GM21723 (cell line): Measurements from ENCODE around the gene MPV17L2.
"Not testable (repeated sequence)": the region's sequence is repeated elsewhere in the genome, so short reads cannot be mapped to it uniquely, and the experiment has no call there.

Source experiments
- ATAC-seq: cut with Tn5 transposase; IDR thresholded peaks from one replicate; pipeline ENCODE4 v1.9.1; 2021; ENCODE audit warnings: mild to moderate bottlenecking, moderate library complexity; ENCODE audit not compliant: unreplicated experiment

Gene MPV17L2

DNA sequence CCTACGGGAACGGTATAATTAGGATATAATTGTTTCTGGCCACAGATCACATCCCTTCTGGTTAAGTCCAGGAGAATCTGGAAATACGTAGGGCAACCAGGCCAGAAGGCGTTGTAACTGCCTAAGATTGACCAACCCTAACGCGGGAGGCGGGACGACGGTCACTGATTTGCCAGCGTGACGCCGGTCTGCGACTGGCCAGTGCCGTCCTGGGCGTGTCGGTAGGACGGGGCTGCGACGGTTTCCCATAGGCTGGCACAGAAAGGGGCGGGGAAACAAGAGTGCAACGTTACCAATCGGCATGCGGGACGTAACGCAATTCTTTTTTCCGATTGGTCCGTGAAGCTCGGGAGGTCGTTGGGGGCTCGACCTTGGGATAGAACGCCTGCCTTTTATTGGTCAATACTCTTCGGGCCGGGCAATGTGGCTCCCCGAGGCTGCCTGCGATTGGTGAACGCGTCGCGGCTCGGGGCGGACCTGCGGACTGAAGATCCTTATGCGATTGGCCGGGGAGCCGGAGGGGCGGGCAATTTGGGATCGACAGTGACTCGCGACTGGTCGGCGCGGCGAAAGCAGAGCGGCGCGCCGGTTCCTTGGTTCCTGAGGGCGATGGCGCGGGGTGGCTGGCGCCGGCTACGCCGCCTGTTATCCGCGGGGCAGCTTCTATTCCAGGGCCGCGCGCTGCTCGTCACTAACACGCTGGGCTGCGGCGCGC is at the start of gene MPV17L2:
Gene MPV17L2, plus strand, starts transcription at position 546 of the 715 bp plus-strand sequence. Its CDS starts 64 bp downstream, at position 610.
- peak; percentile 80 for ATAC-seq

DNA sequence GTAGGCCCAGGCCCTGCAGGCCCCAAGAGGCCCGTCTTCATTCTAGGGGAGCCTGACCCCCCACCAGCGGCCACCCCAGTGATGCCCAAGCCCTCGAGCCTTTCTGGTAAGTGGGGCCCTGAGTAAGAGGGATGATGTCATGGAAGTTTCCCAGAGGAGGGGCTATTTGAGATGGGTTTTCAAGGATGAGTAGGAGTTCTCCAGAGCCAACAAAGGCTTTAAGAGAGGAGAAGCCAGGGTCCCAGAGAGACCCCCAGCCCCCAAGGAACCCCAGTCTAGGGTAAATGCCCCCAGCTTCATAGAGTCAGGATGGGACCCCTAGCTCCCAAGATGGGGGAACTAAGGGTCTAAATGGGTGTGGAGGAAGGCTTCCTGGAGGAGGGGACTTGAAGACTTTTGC is 49.1 kb upstream of the MPV17L2 start:
- no peak for ATAC-seq

DNA sequence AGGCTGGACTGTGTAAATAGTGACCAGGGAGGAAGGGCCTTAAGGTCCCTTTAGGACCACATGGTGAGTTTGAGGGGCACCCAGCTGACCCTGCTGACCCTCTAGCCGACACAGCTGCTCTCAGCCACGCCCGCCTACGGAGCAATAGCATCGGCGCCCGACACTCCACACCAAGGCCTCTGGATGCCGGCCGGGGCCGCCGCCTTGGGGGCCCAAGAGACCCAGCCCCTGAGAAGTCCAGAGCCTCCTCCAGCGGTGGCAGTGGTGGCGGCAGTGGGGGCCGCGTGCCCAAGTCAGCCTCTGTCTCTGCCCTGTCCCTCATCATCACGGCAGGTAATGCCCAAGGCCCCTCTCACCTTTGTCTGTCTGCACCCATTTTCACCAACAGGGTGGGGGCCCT is 48.7 kb upstream of the MPV17L2 start:
- ATAC-seq, result no peak

DNA sequence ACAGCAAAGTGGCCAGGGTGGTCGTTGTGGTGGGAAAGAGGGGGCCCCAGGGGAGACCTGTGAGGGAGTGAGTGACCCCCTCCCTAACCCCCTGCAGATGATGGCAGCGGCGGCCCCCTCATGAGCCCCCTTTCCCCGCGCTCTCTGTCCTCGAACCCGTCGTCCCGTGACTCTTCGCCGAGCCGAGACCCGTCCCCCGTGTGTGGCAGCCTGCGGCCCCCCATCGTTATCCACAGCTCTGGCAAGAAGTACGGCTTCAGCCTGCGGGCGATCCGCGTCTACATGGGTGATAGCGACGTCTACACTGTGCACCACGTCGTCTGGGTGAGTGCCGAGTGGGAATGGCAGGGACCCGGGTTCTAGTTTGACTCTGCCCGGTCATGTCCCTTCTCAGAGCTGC is 48.1 kb upstream of the MPV17L2 start:
- ATAC-seq, result no peak

DNA sequence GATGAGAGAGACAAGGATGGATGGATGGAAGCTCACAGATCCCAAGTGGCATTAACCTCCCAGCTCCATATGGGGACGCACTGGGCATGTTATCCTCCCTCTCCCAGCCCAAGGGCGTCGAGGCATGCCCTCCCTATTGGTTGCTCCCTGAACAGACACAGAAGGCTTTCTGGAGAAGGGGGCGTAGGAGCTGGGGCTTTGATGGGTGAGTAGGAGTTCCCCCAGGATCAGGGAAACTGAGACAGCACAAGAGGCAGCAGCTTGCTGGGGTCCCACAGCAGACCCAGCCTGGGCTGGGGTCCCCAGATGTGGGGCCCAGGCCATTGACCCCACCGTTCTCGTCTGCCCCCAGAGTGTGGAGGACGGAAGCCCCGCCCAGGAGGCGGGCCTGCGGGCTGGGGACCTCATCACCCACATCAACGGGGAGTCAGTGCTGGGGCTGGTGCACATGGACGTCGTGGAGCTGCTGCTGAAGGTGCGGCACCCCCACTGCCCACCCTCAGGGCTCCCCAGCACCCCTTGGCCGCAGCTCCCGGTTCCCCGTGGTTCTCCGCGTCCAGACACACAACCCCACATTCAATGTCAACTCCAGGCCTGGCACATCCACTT is 47.5 kb upstream of the MPV17L2 start:
- no peak for ATAC-seq

DNA sequence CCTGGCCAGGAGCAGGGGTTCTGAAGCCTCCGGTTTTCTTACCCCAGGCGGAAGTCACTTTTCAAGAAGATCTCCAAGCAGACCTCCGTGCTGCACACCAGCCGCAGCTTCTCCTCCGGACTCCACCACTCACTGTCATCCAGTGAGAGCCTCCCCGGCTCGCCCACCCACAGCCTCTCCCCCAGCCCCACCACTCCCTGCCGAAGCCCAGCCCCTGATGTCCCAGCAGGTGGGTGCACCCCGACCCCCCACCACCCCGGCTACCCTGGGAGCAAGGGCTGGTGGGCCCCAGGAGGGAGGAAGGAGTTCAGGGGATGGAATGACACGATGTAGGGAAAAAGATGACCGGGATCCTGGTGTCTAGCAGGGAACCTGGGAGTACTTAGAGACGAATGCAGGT is 45.6 kb upstream of the MPV17L2 start:
- ATAC-seq, result no peak

DNA sequence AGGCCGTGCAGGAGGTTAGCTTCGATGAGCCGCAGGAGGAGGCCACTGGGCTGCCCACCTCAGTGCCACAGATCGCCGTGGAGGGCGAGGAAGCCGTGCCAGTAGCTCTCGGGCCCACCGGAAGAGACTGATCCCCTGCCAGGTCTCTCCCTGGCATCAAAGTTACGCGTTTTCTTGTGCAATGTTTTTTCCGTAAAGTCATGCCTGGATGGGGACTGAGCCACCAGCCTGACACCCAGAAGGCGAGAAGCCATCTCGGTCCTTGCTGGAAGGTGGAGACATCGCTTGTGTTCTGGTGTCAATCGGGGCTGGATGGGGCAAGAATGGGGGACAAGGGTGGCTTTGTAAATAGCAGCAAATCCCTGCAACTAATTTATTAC is 43.4 kb upstream of the MPV17L2 start:
- ATAC-seq, result no peak

DNA sequence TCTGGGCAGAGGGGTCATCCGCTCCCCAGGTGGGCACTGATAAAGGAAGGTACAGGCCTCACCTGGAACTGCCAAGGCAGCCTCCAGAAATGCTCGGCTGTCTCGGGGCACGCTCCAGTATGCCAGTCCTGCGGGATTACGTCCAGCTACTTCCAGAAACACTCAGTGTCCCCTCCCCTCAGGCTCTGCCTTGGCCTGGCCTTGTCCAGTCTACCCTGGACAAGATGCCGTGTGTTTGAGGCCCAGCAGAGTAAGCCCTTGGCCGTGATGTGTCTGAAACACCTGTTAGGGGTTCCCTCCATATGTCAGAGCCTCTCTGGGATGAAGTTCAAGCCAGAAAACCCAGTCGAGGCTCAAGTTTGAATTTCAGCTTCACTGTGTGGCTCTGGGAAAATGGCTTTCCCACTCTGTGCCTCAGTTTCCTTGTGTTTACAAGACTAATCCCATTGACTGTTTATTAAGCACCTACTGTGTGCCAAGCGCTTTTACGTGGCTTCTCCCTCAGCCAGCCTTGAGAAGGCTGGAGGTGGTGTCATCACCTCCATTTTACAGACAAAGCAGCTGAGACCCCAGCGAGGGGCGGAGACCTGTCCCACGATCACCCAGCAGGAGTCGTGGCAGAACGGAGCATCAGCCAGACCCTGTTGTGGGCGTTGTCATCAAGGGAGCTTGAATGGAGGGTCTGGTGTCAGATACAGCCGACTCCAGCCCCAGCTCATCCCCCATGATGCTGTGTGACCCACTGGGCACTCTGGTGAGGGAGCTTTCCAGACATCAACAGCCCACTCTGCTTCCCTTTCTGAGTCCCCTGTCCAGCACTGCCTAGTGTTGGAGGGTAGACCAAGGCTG is 42.0 kb upstream of the MPV17L2 start:
- no peak for ATAC-seq

DNA sequence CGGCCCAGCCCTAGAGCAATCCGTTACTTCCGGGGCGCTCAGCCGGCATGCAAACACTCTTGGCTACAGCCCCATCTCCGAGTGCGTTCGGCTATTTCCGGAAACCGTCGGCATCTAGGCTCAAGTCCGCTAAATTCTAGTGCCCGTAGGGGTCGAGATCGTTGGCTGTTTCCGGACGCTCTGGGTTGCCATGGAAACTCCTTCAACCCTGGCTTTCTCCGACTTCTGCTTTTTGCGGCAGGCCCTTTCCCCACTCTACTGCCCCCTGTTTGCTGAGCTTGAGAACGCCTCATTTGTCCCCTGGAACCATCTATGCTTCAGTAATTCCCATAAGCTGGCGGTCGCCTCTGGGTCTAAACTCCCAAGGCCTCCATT is 40.6 kb upstream of the MPV17L2 start:
- ATAC-seq, result peak; percentile 63

DNA sequence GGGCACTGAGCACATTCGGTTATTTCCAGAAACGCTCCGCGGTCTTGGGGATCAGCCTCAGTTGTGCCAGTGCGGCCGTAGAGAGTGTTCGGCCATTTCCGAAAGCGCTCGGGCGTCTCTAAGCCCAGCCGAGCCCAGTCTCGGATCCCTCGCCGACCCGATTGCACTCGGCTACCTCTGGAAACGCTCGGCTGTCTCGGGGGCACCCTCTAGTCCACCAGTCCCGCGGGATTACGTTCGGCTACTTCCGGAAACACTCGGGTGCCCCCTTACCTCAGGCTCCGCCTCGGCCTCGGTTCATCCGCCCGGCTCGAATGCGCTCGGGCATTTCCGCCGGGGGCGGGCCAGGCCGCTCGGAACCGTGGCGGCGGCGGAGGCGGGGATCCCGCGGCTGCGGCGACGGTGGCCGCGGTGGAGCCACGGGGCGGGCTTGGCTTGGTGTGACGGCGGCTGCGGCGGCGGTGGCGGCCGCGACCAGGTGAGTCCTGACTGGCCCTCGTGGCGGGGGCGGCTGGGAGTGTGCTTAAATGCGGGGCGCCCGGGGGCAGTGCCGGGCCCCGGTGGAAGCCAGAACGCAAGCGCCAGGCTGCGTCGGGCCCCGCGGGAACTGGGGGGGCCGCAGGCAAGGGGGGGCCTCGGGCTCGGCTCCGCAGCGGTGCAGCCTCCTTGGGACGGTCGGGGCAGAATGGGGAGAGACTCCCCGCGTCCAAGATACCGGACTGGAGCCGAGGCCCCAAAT is 40.0 kb upstream of the MPV17L2 start, which contains the start of gene PIK3R2:
Gene PIK3R2, plus strand, starts transcription at position 347 of the 739 bp plus-strand sequence. CDS start 2,717 bp downstream, outside the sequence.
- peak; percentile 74 for ATAC-seq

DNA sequence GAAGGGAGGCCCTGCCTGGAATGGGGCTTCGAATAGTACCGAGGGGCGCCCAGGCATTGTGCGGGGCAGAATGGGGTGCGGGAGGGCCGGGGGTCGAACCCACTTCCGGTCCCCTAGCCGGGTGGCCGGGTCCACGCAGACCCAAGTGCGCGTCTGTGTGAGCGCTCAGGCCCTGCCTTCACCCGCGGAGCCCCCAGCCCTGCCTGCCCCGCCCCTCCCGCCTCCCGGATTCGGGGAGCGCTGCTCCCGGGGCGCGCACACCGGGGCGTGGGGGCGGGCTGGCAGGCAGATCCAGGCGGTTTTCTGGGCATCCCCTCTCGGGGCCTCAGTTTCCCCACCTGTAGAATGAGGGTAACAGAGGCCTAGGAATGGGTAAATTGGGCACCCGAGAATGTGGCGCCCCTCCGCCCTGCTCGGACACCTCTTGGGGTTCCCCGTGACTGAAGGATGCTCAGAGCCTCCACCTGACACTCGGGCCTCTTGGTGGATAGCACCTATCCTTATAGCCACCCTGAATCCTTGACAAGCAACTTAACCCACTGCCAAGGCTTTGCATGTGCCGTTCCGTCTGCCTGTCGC is 39.4 kb upstream of the MPV17L2 start:
- no peak for ATAC-seq

DNA sequence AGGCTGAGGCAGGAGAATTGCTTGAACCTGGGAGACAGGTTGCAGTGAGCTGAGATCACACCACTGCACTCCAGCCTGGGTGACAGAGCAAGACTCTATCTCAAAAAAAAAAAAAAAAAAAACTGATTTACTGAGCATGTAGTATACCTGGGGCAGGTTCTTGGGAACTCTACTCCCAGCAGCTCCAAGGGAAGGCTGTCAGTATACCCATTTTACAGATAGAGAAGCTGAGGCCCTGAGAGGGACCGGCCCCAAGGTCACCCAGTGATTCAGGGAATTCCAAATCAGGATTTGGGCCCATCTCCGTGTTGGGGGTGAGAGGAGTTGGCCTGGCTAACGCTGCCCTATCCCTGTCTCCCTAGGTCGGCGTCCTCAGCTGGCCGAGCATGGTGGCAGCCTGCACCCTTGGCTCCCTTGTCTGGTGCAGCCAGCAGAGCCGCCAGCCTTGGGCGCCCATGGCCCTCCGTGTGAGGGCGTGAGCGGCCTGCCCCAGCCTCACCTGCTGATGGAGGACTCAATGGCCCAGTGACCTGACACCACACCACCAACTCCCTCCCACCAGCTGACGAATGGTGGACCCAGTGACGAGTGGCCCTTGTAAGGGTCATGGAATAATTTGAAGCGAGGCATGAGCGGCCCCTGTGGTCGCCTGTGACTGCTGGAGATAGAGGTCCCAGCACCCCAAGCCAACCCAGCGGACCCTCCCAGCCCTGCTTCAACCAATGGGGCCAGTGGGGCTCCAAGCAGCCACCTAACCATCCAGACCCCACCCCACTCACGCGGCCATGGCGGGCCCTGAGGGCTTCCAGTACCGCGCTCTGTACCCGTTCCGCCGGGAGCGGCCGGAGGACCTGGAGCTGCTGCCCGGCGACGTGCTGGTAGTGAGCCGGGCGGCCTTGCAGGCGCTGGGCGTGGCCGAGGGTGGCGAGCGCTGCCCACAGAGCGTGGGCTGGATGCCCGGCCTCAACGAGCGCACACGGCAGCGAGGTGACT is 37.6 kb upstream of the MPV17L2 start:
- ATAC-seq, result no peak

DNA sequence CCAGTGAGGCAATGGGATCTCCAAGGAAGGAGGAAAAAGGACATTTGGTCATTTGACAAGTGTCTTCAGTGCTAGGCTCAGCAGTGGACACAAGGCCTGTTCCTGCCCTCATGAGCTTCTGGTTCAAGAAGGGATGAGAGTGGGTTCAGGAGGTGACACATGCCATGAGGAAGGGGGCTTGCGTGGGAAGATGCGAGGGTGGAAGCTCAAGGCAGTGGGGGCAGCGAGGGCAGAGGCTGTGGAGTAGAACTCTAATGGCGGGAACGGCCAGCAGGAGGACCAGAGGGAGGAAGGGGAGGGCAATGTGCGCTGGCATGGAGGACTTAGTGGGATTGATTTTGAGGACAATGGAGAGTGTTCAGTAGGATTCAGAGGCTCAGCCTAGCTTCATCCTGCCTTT is 36.8 kb upstream of the MPV17L2 start:
- ATAC-seq, result no peak

DNA sequence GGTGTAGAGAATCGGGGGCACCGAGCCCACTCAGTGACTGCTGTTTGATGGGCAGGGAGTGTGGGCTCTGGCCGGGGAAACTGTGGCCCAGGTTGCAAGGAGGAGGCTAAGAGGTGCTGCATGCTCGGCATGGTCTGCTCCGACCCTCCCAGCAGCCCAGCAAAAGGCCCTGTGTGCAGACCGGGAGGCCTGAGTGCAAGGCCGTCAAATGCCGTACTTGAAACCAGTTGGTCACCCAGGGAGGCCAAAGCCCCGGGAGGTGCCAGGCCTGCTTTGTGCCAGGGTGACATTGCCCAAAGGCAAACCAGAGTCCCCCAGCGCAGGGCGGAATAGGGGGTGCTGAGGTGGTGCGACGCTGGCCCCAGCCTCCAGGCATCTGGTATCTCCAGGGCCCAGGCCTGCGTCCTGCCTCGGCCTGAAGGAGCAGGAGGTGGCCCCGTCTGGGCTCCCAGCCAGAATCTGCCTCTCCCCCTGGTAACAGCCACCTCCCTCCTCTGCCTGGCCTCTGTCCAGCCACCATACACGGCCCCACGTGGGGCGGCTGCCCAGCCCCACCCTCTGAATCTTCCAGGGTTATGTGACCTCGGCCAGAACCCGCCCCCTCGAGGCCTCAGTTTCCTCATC is 36.1 kb upstream of the MPV17L2 start:
- ATAC-seq, result no peak

DNA sequence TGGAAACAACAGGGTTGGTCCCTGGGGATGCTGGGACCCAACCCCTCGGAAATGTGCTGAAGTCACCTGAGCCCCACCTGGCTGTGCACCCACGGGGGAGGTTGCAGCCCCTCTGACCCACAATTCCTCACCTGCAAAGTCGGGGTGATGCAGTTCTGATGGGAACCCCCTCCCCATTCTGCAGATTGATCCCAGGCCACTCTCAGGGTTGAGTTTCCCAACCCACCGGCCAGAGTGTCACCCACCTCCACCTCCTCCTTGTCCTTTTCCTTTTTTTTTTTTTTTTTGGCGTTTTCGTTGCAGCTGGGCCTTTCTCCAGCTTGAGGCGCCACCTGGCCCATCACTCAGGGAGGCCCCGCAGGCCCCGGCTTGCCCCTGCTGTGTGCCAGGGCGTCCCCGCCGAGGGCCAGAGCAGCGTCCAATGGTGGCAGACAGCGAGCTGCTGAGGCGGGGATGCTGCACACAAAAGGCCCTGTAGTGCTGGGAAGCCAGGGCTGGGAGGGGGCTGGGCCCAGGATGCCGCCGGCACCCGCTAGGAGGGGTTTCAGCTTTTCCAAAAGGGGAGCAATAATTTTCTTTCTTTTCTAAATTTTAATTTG is 35.5 kb upstream of the MPV17L2 start:
- ATAC-seq, result no peak

DNA sequence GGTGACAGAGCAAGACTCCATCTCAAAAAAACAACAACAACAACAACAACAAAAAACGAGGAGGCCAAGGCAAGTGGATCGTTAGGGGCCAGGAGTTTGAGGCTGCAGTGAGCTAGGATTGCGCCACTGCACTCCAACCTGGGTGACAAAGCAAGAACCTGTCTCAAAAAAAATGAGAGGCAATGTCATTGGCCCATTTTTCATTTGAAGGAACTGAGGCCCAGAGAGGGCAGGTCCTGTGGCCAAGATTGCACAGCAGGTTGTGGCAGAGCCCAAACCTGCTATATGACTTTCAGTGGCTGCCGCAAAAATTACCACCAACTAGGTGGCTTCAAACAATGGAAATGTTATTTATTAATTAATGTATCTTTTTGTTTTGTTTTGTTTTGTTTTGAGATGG is 34.6 kb upstream of the MPV17L2 start:
- no peak for ATAC-seq

DNA sequence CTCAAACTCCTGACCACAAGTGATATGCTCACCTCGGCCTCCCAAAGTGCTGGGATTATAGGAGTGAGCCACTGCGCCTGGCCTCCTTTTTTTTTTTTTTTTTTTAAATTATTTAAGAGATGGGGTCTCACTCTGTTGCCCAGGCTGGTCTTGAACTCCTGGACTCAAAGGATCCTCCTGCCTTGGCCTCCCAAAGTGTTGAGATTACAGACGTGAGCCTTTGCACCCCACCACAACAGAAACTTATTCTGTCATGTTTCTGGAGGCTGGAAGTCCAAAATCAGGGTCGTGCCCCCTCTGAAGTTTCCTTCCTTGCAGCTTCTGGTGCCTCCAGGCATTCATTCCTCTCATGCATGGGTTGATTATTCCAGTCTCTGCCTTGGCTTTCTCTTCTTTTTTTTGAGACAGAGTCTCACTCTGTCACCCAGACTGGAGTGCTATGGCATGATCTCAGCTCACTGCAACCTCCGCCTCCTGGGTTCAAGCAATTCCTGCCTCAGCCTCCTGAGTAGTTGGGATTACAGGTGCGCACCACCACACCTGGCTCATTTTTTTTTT is 33.9 kb upstream of the MPV17L2 start:
- ATAC-seq, result not testable (repeated sequence)

DNA sequence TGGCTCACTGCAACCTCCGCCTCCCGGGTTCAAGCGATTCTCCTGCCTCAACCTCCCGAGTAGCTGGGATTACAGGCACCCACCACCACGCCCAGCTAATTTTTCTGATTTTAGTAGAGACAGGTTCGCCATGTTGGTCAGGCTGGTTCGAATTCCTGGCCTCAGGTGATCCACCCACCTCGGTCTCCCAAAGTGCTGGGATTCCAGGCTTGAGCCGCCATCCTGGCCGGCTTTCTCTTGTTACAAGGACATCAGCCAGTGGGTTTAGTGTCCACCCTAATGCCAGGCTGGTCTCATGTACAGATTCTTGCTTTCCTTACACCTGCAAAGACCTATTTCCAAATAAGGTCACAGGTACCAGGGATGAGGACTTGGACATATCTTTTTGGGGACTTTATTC is 33.2 kb upstream of the MPV17L2 start:
- no peak for ATAC-seq
